ENCODE measurements around the gene THBD.

THBD gene

GRCh38 chr20:23083553-23084220 lies 34.2 kb upstream of the THBD start:
- no peak overlapping the region for H3K27ac Mint-ChIP-seq
- H3K9me3 Mint-ChIP-seq = no peaks in the 10 kb centered on the region
- DNase-seq = no peak
- peaks cover 40% of the 10 kb centered on the region for H3K4me1 Mint-ChIP-seq
- H3K4me3 Mint-ChIP-seq = no peak overlapping the region
- TF ChIP-seq CTCF (IDR thresholded peaks at IDR 0.05) = no peak
- H3K36me3 Mint-ChIP-seq (ENCODE audit: low read depth) = no peaks in the 10 kb centered on the region
- peaks cover 7% of the 10 kb centered on the region for H3K27me3 Mint-ChIP-seq (ENCODE audit: low read depth, poor library complexity)

DNA sequence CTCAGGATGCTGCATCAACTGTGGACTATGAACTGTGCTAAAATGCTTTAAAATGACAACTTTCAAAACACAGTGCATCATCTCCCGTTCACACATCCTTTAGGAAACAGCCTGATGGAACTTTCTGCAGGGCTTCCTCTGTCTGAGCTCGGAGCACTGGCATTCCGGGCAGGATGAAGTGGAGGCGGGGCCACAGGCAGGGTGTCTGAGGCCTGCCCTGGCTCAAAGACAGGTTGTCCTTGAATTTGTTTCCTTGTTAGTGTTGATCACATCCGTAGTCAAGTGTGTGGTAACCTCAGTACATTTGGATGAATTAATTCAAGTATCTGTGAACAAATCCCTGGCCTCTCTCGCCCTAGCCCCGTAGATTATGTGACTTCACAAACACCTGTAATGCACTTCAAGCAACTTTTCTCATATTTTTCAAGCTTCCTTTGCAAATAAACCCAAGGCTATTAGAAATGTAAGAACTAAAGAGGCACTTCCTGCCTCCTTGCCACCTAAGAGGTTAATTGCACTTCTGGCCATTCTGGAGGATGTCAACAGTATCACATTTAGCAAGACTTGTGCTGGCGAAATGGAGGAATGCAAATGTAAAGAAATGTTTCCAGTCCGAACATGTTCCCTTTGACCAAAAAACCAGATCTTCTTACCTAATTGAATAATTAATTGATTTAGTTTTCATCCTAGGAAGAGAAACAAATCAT lies 33.5 kb upstream of the THBD start:
- Mint-ChIP-seq H3K27me3 (ENCODE audit: low read depth, poor library complexity) (peaks cover 7% of the 10 kb centered on the region), H3K9me3 (no peaks in the 10 kb centered on the region), H3K27ac (no peak overlapping the region), H3K4me1 (peaks cover 35% of the 10 kb centered on the region), H3K4me3 (no peak overlapping the region), H3K36me3 (ENCODE audit: low read depth) (no peaks in the 10 kb centered on the region)
- no peak for DNase-seq
- no peak for TF ChIP-seq CTCF (IDR thresholded peaks at IDR 0.05)

- Mint-ChIP-seq H3K4me3 (no peak overlapping the region), H3K27ac (no peak overlapping the region), H3K27me3 (ENCODE audit: low read depth, poor library complexity) (peaks cover 7% of the 10 kb centered on the region)
Measured at GRCh38 chr20:23081263-23081819, 31.9 kb upstream of the THBD start.

GRCh38 chr20:23080521-23080920 lies 31.0 kb upstream of the THBD start:
- no peak for DNase-seq
- H3K9me3 Mint-ChIP-seq = no peaks in the 10 kb centered on the region
- no peaks in the 10 kb centered on the region for H3K36me3 Mint-ChIP-seq (ENCODE audit: low read depth)
- no peak overlapping the region for H3K4me3 Mint-ChIP-seq
- peaks cover 7% of the 10 kb centered on the region for H3K27me3 Mint-ChIP-seq (ENCODE audit: low read depth, poor library complexity)
- H3K4me1 Mint-ChIP-seq = peaks cover 18% of the 10 kb centered on the region
- no peak overlapping the region for H3K27ac Mint-ChIP-seq
- no peak for TF ChIP-seq CTCF (IDR thresholded peaks at IDR 0.05)

More at GRCh38 chr20:23081263-23081819, 31.9 kb upstream of the THBD start:
- Mint-ChIP-seq H3K36me3 (ENCODE audit: low read depth) (no peaks in the 10 kb centered on the region), H3K9me3 (no peaks in the 10 kb centered on the region), H3K4me1 (peaks cover 20% of the 10 kb centered on the region)
- no peak for TF ChIP-seq CTCF (IDR thresholded peaks at IDR 0.05)
- no peak for DNase-seq

DNA sequence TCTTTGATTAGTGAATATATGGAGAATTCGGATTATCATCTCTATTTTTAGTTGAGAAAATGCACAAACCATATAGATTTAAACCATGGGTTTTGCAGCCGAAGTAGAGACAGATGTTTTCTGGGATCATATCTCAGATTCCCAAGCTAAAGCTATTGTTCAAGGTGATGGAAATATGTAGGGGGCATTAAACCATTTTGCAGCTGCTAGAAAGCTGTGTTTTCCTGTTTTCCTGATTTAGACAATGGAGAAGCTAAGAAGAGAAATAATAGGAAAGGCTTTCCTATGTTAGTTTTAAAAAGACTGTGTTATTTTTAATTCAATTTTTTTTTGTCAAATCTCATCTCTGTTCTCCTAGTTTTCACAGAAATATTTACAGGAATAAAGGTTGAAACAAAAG lies 30.5 kb upstream of the THBD start:
- no peak for DNase-seq
- Mint-ChIP-seq H3K27ac (no peak overlapping the region), H3K4me3 (no peak overlapping the region), H3K4me1 (peaks cover 18% of the 10 kb centered on the region), H3K36me3 (ENCODE audit: low read depth) (no peaks in the 10 kb centered on the region), H3K9me3 (no peaks in the 10 kb centered on the region), H3K27me3 (ENCODE audit: low read depth, poor library complexity) (peaks cover 8% of the 10 kb centered on the region)
- no peak for TF ChIP-seq CTCF (IDR thresholded peaks at IDR 0.05)

Measured in nephron progenitor cell (in vitro differentiated cells).